Measurements from ENCODE around the gene LIN7C. TPM values are rescaled to one million over a fixed set of nuclear protein-coding genes. Genes with fewer than 3 reads are reported as not detected.

Gene LIN7C
- polyA plus RNA-seq, 2 of the 4 experiments (the other 2 are of a cell fraction) = 10.1 to 31.0 TPM

Small RNA genes within 50 kb of the gene (small RNA-seq; reads per million reads assigned to genes)
- 0 reads per million in 6 experiments for gene AC100771.1
- gene MIR8087 = 0 reads per million in 6 experiments
- 0 reads per million in 6 experiments for gene RNA5SP339

Other genes starting within 250 kb of the LIN7C start
- gene CCDC34, start 143.6 kb downstream of the LIN7C start, polyA plus RNA-seq (2011; rRNA removed) = 33.1 and 35.9 TPM in 2 replicates
- 31.4 to 32.0 TPM (median 31.6 TPM) in 3 replicates for gene CCDC34, start 143.6 kb downstream of the LIN7C start, polyA plus RNA-seq (2017; fragmentation: RNase III; extraction: RNeasy Plus Mini Kit Qiagen cat#74134 plus additional on column Dnase treatment)
- 130 and 145 TPM in 2 replicates for gene LGR4, start 34.0 kb downstream of the LIN7C start, polyA plus RNA-seq (2011; rRNA removed)
- 40.9 to 43.5 TPM (median 41.2 TPM) in 3 replicates for gene LGR4, start 34.0 kb downstream of the LIN7C start, polyA plus RNA-seq (2017; fragmentation: RNase III; extraction: RNeasy Plus Mini Kit Qiagen cat#74134 plus additional on column Dnase treatment)
- gene BDNF, start 193.7 kb upstream of the LIN7C start, polyA plus RNA-seq (2011; rRNA removed) = 25.4 and 33.7 TPM in 2 replicates
- 15.6 to 18.8 TPM (median 16.4 TPM) in 3 replicates for gene BDNF, start 193.7 kb upstream of the LIN7C start, polyA plus RNA-seq (2017; fragmentation: RNase III; extraction: RNeasy Plus Mini Kit Qiagen cat#74134 plus additional on column Dnase treatment)